ENCODE measurements around the gene SSBP4.

DNA sequence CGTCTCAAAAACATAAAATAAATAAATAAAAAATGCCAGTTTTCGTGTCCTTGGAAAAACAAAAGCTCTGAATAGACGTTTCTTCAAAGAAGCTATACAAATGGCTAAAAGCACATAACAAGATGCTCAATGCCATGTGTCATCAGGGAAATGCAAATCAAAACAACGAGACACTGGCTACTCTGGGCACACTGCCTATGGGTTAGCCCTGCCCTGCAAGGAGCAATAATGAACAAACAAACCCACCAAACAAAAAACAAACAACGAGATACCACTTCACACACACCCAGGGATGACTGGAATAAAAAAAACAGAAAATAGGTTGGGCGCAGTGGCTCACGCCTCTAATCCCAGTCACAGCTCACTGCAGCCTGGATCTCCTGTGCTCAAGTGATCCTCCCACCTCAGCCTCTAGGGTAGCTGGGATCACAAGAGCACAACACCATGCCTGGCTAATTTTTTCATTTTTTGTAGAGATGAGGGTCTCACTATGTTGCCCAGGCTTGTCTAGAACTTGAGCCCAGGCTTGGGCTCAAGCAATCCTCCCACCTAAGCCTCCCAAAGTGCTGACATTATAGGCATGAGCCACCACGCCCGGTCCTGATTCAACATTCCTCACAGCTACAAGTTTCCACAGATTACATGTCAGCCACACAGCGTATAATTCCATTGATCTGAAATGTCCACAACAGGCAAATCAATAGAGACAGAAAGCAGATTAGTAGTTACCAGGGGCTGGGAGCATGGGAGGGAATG, 34.2 kb downstream of the SSBP4 start:
- TF ChIP-seq, protein P1, sequence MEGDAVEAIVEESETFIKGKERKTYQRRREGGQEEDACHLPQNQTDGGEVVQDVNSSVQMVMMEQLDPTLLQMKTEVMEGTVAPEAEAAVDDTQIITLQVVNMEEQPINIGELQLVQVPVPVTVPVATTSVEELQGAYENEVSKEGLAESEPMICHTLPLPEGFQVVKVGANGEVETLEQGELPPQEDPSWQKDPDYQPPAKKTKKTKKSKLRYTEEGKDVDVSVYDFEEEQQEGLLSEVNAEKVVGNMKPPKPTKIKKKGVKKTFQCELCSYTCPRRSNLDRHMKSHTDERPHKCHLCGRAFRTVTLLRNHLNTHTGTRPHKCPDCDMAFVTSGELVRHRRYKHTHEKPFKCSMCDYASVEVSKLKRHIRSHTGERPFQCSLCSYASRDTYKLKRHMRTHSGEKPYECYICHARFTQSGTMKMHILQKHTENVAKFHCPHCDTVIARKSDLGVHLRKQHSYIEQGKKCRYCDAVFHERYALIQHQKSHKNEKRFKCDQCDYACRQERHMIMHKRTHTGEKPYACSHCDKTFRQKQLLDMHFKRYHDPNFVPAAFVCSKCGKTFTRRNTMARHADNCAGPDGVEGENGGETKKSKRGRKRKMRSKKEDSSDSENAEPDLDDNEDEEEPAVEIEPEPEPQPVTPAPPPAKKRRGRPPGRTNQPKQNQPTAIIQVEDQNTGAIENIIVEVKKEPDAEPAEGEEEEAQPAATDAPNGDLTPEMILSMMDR (IDR thresholded peaks at IDR 0.05) = no peak
- TF ChIP-seq EZH2phosphoT487 (IDR thresholded peaks at IDR 0.05; ENCODE audit: borderline replicate concordance, low read depth) = no peak
- TF ChIP-seq NFIC (IDR thresholded peaks at IDR 0.05; ENCODE audit: borderline replicate concordance) = no peak
- no peak for TF ChIP-seq SMC3 (IDR thresholded peaks at IDR 0.05; ENCODE audit: low read depth, low read length)
- TF ChIP-seq, protein P2, sequence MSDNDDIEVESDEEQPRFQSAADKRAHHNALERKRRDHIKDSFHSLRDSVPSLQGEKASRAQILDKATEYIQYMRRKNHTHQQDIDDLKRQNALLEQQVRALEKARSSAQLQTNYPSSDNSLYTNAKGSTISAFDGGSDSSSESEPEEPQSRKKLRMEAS (IDR thresholded peaks at IDR 0.05; ENCODE audit: low read depth) = no peak
- TF ChIP-seq TAF1 (IDR thresholded peaks at IDR 0.05; ENCODE audit: borderline replicate concordance, low read depth, low read length) = no peak
- TF ChIP-seq, protein P3, sequence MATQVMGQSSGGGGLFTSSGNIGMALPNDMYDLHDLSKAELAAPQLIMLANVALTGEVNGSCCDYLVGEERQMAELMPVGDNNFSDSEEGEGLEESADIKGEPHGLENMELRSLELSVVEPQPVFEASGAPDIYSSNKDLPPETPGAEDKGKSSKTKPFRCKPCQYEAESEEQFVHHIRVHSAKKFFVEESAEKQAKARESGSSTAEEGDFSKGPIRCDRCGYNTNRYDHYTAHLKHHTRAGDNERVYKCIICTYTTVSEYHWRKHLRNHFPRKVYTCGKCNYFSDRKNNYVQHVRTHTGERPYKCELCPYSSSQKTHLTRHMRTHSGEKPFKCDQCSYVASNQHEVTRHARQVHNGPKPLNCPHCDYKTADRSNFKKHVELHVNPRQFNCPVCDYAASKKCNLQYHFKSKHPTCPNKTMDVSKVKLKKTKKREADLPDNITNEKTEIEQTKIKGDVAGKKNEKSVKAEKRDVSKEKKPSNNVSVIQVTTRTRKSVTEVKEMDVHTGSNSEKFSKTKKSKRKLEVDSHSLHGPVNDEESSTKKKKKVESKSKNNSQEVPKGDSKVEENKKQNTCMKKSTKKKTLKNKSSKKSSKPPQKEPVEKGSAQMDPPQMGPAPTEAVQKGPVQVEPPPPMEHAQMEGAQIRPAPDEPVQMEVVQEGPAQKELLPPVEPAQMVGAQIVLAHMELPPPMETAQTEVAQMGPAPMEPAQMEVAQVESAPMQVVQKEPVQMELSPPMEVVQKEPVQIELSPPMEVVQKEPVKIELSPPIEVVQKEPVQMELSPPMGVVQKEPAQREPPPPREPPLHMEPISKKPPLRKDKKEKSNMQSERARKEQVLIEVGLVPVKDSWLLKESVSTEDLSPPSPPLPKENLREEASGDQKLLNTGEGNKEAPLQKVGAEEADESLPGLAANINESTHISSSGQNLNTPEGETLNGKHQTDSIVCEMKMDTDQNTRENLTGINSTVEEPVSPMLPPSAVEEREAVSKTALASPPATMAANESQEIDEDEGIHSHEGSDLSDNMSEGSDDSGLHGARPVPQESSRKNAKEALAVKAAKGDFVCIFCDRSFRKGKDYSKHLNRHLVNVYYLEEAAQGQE (IDR thresholded peaks at IDR 0.05; ENCODE audit: low read depth, low read length) = no peak
- no peak for TF ChIP-seq RAD21 (IDR thresholded peaks at IDR 0.05; ENCODE audit: low read length)
- TF ChIP-seq GABPA (IDR thresholded peaks at IDR 0.05; ENCODE audit: low read depth) = no peak
- TF ChIP-seq EP300 (IDR thresholded peaks at IDR 0.05; ENCODE audit: borderline replicate concordance in 1 of 2, low read depth in 1 of 2, low read length in 1 of 2) = no peak
- no peak for TF ChIP-seq NRF1 (IDR thresholded peaks at IDR 0.05; ENCODE audit: low read depth, low read length)
- no peak for TF ChIP-seq RXRA (IDR thresholded peaks at IDR 0.05; ENCODE audit: borderline replicate concordance, low read depth)
